SK-N-MC (cell line): ENCODE data around the gene SLC26A3.
"Not testable (repeated sequence)": the region's sequence is repeated elsewhere in the genome, so short reads cannot be mapped to it uniquely, and the experiment has no call there.

Experiments used
- DNase-seq: peaks from one replicate; pipeline ENCODE4 v3.0.0-alpha.2; 2011; ENCODE audit warnings: low read depth, low spot score
- H3K27ac ChIP-seq: fragments of 200-600 bp; sonication (generic); 2 replicates; pipeline ENCODE4 v1.5.1; 2016; ENCODE audit warnings: mixed run types
- H3K36me3 ChIP-seq: fragments of 200-600 bp; sonication (generic); 2 replicates; pipeline ENCODE4 v1.6.1; 2017; ENCODE audit warnings: antibody characterized with exemption, low read length, mixed read lengths; ENCODE audit not compliant: insufficient read depth
- H3K4me3 ChIP-seq: fragments of 200-600 bp; sonication (generic); 2 replicates; pipeline ENCODE4 v1.5.1; 2016
- H3K9ac ChIP-seq: fragments of 200-600 bp; sonication (generic); 2 replicates; pipeline ENCODE4 v1.8.0; 2017; ENCODE audit warnings: mixed run types, mixed read lengths; ENCODE audit not compliant: insufficient read length
- H3K9me3 ChIP-seq: fragments of 200-600 bp; sonication (generic); 2 replicates; pipeline ENCODE4 v1.6.1; 2017; ENCODE audit warnings: low read depth, mild to moderate bottlenecking, antibody characterized with exemption, low read length, moderate library complexity, mixed read lengths
- EZH2 ChIP-seq: fragments of 200-600 bp; sonication (generic); IDR thresholded peaks from one replicate; pipeline ENCODE4 v1.6.1; 2017; ENCODE audit warnings: antibody characterized with exemption
- FOXP2 ChIP-seq: optimal IDR thresholded peaks from 2 replicates; pipeline ENCODE3; 2011; ENCODE audit warnings: mild to moderate bottlenecking, moderate library complexity; ENCODE audit not compliant: insufficient read depth; ENCODE audit errors: extremely low read length, control extremely low read depth
- POLR2AphosphoS5 ChIP-seq: IDR thresholded peaks from 2 replicates; pipeline ENCODE4 v1.6.1; 2012; ENCODE audit warnings: mild to moderate bottlenecking, low read depth, low read length, borderline replicate concordance

The SLC26A3 gene

DNA sequence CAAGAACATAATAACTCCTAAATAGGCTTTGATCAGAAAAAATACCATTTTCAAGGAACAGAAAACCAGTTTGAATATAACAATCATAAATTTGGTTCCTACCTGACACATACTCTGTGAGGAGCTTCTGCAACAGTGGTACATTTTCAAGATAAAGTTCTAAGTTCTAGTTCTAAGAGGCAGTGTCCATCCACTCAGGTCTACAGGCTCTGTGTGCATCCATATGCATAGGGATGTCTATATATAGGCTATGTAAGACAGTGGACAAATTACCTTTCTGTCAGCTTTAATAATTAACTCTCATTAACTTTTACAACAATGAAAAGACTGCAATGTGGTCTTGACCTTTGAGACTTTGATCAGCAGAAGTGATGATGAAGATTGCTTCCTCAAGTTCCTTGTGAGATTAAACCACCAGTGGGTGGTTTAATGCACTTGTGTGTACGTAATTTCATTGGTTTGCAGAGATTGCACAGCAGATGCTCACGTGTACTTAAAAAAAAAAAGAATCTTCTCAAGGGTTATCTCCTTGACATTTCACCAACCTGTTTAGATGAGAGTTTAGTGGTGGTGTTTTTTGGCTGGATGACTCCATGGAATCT is at the start of gene SLC26A3:
SLC26A3 (minus strand) TSS at position 215 of the 602 bp plus-strand sequence. CDS start 8,714 bp downstream, outside the sequence.
- Histone ChIP-seq H3K9ac (no peak within 1 kb of the TSS), H3K36me3 (no peaks in the 10 kb centered on the region), H3K9me3 (no peaks in the 10 kb centered on the region), H3K4me3 (no peak within 1 kb of the TSS), H3K27ac (no peak within 1 kb of the TSS)
- no peak for DNase-seq
- TF ChIP-seq POLR2AphosphoS5 (no peak), EZH2 (no peak), FOXP2 (no peak)

DNA sequence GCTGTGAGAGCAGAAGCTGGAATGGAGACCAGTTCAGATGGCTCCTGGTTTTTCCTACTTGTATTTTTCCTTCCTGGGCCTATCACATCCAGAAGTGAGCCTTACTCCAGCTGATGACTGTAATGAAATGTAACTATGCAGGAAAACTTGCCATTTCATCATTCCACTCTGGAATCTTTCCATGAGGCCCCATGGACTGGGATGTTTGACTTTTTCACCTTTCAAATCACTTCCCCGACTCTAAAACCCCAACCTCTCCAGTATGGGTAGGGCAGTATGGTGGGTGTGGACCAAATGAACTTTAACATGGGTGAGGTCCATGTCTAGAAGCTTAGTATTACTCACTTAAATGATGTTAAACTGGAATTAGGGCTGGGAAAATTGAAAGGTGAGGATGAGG is 47.6 kb upstream of the SLC26A3 start:
- no peak for TF ChIP-seq FOXP2
- TF ChIP-seq POLR2AphosphoS5 = no peak
- no peak for TF ChIP-seq EZH2
- no peak for DNase-seq
- Histone ChIP-seq H3K9me3 (no peaks in the 10 kb centered on the region), H3K9ac (no peak overlapping the region), H3K4me3 (no peak overlapping the region), H3K27ac (no peak overlapping the region), H3K36me3 (no peaks in the 10 kb centered on the region)

DNA sequence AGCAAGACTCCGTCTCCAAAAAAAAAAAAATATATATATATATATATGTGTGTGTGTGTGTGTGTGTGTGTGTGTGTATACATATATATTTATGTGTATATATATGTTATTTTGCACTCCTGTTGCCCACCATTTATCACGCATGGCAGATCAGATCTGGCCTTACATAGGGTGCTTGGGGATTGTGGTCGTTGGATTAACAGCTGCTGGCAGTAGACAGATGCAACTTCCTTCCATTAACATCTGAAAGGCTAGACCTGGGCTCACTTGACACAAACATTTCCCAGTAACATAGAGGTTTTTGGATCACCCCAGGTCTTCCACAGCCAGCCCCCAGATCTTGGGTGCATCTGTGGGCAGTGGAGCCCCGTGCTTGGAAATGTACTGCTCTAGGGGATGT is 47.2 kb upstream of the SLC26A3 start:
- no peak for DNase-seq
- Histone ChIP-seq H3K36me3 (no peaks in the 10 kb centered on the region), H3K27ac (no peak overlapping the region), H3K9me3 (no peaks in the 10 kb centered on the region), H3K4me3 (no peak overlapping the region), H3K9ac (no peak overlapping the region)
- TF ChIP-seq EZH2 = no peak
- TF ChIP-seq FOXP2 = no peak
- TF ChIP-seq POLR2AphosphoS5 = no peak

DNA sequence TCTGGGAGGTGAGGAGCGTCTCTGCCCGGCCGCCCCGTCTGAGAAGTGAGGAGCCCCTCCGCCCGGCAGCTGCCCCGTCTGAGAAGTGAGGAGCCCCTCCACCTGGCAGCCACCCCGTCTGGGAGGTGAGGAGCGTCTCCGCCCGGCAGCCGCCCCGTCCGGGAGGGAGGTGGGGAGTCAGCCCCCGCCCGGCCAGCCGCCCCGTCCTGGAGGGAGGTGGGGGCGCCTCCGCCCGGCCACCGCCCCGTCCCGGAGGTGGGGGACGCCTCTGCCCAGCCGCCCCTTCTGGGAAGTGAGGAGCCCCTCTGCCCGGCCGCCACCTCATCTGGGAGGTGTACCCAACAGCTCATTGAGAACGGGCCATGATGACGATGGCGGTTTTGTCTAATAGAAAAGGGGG is 45.2 kb upstream of the SLC26A3 start:
- not testable (repeated sequence) for H3K27ac ChIP-seq, DNase-seq, H3K36me3 ChIP-seq, H3K4me3 ChIP-seq, H3K9me3 ChIP-seq, H3K9ac ChIP-seq

DNA sequence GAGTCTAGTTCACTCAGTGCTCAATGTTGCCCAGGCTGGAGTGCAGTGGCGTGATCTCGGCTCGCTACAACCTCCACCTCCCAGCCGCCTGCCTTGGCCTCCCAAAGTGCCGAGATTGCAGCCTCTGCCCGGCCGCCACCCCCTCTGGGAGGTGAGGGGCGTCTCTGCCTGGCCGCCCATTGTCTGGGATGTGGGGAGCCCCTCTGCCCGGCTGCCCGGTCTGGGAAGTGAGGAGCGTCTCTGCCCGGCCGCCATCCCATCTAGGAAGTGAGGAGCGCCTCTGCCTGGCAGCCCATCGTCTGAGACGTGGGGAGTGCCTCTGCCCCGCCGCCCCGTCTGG is 44.8 kb upstream of the SLC26A3 start:
- H3K9me3 ChIP-seq, H3K27ac ChIP-seq, H3K36me3 ChIP-seq, H3K9ac ChIP-seq, DNase-seq, H3K4me3 ChIP-seq: not testable (repeated sequence)

DNA sequence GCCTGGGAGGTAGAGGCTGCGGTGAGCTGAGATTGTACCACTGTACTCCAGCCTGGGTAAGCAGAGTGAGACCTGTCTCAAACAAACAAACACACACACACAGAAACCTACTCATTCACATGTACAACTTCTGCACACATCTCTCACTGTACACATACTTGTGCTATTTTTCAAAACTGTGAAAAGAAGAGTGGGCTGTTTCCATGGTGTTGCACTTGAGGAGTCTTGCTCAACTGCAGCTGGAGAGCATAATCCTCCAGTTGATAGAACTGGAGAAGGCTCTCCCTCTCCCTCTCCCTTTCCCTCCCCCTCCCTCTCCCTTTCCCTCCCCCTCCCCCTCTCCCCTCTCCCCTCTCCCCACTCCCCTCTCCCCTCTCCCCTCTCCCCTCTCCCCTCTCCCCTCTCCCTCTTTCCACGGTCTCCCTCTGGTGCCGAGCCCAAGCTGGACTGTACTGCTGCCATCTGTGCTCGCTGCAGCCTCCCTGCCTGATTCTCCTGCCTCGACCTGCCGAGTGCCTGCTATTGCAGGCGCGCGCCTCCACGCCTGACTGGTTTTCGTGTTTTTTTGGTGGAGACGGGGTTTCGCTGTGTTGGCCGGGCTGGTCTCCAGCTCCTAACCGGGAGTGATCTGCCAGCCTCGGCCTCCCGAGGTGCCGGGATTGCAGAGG is 44.3 kb upstream of the SLC26A3 start:
- Histone ChIP-seq H3K4me3 (no peak overlapping the region), H3K27ac (no peak overlapping the region), H3K9ac (no peak overlapping the region), H3K36me3 (no peaks in the 10 kb centered on the region), H3K9me3 (no peaks in the 10 kb centered on the region)
- no peak for DNase-seq
- no peak for TF ChIP-seq EZH2
- TF ChIP-seq FOXP2 = no peak
- TF ChIP-seq POLR2AphosphoS5 = no peak

DNA sequence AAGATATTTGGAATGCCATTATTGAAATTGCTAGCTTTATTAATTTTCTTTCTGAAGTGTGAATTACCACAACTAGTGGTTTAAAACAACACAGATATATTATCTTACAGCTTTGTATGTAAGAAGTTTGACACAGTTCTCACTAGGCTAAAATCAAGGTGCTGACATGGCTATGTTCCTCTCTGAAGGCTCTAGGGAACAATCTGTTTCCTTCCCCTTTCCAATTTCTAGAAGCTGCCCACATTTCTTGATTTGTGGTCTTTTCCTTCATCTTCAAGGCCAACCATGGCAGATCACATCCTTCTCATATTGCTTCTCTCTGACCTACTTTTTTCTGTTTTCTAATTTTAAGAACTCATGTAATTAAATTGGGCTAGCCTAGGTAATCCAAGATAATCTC is 43.3 kb upstream of the SLC26A3 start:
- Histone ChIP-seq H3K9me3 (no peaks in the 10 kb centered on the region), H3K4me3 (no peak overlapping the region), H3K9ac (no peak overlapping the region), H3K36me3 (no peaks in the 10 kb centered on the region), H3K27ac (no peak overlapping the region)
- TF ChIP-seq FOXP2 (no peak), POLR2AphosphoS5 (no peak), EZH2 (no peak)
- no peak for DNase-seq

DNA sequence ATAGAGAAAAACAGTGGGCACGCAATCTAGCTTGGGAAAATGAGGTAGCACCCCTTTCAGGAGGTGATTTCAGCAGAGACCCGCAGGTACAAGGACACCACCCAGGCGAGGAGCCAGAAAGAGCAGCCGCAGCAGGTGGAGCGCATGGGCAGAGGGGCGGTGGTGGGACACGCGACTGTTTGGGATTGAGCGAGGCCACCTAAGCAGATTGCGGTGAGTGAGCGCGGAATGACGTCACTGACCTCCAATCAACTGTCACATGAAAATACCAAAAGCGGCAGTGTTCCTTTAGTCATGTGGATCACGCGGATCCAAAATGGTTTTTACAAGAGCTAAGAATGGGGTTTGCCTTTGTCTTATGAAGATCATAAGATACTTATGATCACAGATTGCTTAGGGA is 40.2 kb upstream of the SLC26A3 start:
- Histone ChIP-seq H3K9me3 (no peaks in the 10 kb centered on the region), H3K27ac (no peak overlapping the region), H3K4me3 (no peak overlapping the region), H3K9ac (no peak overlapping the region), H3K36me3 (no peaks in the 10 kb centered on the region)
- TF ChIP-seq EZH2 (no peak), FOXP2 (no peak), POLR2AphosphoS5 (no peak)
- no peak for DNase-seq

DNA sequence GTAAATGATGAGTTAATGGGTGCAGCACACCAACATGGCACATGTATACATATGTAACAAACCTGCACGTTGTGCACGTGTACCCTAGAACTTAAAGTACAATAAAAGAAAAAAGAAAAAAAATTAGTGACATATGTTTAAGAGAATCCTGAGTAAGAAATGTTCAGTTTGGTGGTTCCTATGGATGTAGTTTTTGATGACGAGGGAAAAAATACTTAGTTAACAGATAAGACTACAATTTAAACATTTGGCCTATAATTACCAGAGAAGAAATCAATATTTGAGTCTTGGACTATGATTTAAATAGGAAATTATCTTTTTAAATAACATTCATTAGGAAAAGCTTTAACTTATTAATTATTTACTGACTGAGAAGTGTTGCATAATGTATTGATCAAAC is 39.2 kb upstream of the SLC26A3 start:
- no peaks in the 10 kb centered on the region for H3K36me3 ChIP-seq
- no peak overlapping the region for H3K4me3 ChIP-seq
- TF ChIP-seq EZH2 (no peak), POLR2AphosphoS5 (no peak), FOXP2 (no peak)
- no peak overlapping the region for H3K9ac ChIP-seq
- no peaks in the 10 kb centered on the region for H3K9me3 ChIP-seq
- no peak overlapping the region for H3K27ac ChIP-seq
- no peak for DNase-seq
